Tracheal epithelial cell (primary cell): ENCODE results near the gene ACSL5. TPM values are rescaled to one million over a fixed set of nuclear protein-coding genes. Genes with fewer than 3 reads are reported as not detected.

Experiments used
- total RNA-seq: library from RNA; depleted of rRNA; stranded (reverse); fragments of >200 nt; gene quantifications from 2 replicates; pipeline ENCODE4 v1.2.1, GENCODE V29; 2014

ACSL5 gene, protein sequence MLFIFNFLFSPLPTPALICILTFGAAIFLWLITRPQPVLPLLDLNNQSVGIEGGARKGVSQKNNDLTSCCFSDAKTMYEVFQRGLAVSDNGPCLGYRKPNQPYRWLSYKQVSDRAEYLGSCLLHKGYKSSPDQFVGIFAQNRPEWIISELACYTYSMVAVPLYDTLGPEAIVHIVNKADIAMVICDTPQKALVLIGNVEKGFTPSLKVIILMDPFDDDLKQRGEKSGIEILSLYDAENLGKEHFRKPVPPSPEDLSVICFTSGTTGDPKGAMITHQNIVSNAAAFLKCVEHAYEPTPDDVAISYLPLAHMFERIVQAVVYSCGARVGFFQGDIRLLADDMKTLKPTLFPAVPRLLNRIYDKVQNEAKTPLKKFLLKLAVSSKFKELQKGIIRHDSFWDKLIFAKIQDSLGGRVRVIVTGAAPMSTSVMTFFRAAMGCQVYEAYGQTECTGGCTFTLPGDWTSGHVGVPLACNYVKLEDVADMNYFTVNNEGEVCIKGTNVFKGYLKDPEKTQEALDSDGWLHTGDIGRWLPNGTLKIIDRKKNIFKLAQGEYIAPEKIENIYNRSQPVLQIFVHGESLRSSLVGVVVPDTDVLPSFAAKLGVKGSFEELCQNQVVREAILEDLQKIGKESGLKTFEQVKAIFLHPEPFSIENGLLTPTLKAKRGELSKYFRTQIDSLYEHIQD
- under 0.01 and 2.7 TPM in 2 replicates for total RNA-seq

DNA sequence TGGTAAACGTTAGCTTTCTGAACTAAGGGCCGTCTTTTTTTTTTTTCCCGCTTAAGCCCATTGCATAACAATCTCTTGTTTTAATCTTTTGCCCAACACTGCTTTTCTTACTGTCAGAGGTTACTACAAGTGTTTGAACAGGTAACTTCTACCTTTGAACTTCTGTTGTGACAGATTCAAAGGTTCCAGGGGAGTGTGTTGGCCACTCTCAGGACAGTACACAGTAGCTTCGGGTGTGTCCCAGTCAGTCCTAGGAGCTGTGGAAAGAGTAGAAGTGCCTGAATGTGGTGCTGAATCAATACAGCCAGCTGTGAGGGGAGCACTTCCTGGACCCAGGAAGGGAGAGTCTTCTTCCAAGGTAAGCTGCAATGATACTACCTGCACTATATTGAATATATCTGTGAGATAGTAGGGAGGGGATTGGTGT lies at the start of gene ACSL5:
Gene ACSL5, plus strand, starts transcription at position 205 of the 427 bp plus-strand sequence. CDS start 20,831 bp downstream, outside the sequence.

DNA sequence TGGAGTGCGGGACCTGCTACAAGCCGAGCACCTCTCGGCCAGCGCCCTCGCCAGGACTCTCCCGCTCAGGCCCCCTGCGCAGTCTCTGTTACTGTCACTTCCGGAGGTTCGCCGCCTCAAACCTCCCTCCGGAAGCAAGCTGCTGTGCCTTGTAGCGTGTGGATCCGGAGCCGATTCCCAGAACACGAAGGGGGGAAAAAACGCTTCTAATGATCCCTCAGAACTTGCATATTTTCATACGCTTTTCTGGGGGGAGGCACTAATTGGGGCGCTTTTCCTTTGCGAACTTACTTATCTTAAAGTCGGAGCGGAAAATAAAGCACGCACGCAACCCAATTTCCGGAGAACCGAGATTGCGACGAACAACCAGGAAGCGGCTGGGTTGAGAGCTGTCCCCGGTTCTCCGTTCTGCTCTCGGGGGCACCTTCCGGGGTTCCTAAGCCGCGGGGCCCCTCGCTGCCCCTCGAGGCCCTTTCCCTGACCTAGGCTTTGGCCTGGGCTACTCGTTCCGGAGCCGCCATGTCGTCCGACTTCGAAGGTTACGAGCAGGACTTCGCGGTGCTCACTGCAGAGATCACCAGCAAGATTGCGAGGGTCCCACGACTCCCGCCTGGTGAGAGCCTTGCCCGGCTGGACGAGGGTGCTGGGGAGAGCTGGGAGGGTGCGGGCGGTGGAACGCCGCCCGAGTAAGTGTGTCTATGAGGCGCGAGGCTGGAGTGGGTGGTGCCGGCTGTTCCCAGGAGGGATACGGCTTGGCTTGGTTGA lies 73.1 kb downstream of the ACSL5 start, which contains the start of the genes VTI1A and ZDHHC6:
Gene VTI1A, plus strand, starts transcription at position 361 of the 765 bp plus-strand sequence. Its CDS starts 159 bp downstream, at position 520.
Gene ZDHHC6, minus strand, starts transcription at position 60 of the 765 bp plus-strand sequence. CDS start 1,478 bp downstream, outside the sequence.

Other genes starting within 250 kb of the ACSL5 start
- 6.0 and 9.0 TPM in 2 replicates for gene GPAM, start 190.4 kb upstream of the ACSL5 start, total RNA-seq
- not detected in 2 replicates for gene TECTB, start 90.7 kb upstream of the ACSL5 start, total RNA-seq
- gene ZDHHC6, start 72.8 kb downstream of the ACSL5 start, total RNA-seq: 12.6 and 19.5 TPM in 2 replicates
- 24.9 and 33.7 TPM in 2 replicates for gene VTI1A, start 73.1 kb downstream of the ACSL5 start, total RNA-seq